Activated naive CD4-positive, alpha-beta T cell treated with anti-CD3 and anti-CD28 coated beads, Interleukin-2, amount 10 ng/mL, durations not matched to agents 7 days and 5 days (primary cell): ENCODE data around the gene LDB3.
A peak's percentile ranks its signal among the peaks of the same experiment; 100 is the strongest.

Experiments used
- CTCF ChIA-PET: fragments of 350-600 bp; sonication (Branson Sonifier 250); formaldehyde crosslinking; loops from one replicate; lab custom pipeline; 2021; ENCODE audit warnings: antibody characterized with exemption; lab: Charles Lee
- DNase-seq: peaks from one replicate; pipeline ENCODE4 v3.0.0-alpha.2; 2020
- H3K27ac Mint-ChIP-seq: one replicate; pipeline ENCODE4 v1.8.0; 2021; ENCODE audit warnings: mild to moderate bottlenecking, moderate library complexity, mixed read lengths
- H3K27me3 Mint-ChIP-seq: one replicate; pipeline ENCODE4 v1.8.0; 2021; ENCODE audit warnings: mild to moderate bottlenecking, mixed read lengths
- H3K36me3 Mint-ChIP-seq: one replicate; pipeline ENCODE4 v1.8.0; 2021; ENCODE audit warnings: mixed read lengths
- H3K4me1 Mint-ChIP-seq: one replicate; pipeline ENCODE4 v1.8.0; 2021; ENCODE audit warnings: mixed read lengths
- H3K4me3 Mint-ChIP-seq: one replicate; pipeline ENCODE4 v1.8.0; 2021; ENCODE audit warnings: mild to moderate bottlenecking, moderate library complexity, mixed read lengths
- H3K9me3 Mint-ChIP-seq: one replicate; pipeline ENCODE4 v1.8.0; 2021; ENCODE audit warnings: mixed read lengths

LDB3 gene

GRCh38 chr10:86707505-86707904 lies 39.2 kb downstream of the LDB3 start:
- no peaks in the 10 kb centered on the region for H3K27me3 Mint-ChIP-seq
- H3K9me3 Mint-ChIP-seq = no peaks in the 10 kb centered on the region
- H3K27ac Mint-ChIP-seq = no peak overlapping the region
- peaks cover 16% of the 10 kb centered on the region for H3K4me1 Mint-ChIP-seq
- CTCF ChIA-PET = interaction anchor here (1.2 kb wide), 2 partner anchors 14 to 19 kb away, joined by 3 to 4 read pairs; no protein-coding TSS in a partner anchor
- DNase-seq = no peak
- peaks cover 1% of the 10 kb centered on the region for H3K36me3 Mint-ChIP-seq
- H3K4me3 Mint-ChIP-seq = no peak overlapping the region

DNA sequence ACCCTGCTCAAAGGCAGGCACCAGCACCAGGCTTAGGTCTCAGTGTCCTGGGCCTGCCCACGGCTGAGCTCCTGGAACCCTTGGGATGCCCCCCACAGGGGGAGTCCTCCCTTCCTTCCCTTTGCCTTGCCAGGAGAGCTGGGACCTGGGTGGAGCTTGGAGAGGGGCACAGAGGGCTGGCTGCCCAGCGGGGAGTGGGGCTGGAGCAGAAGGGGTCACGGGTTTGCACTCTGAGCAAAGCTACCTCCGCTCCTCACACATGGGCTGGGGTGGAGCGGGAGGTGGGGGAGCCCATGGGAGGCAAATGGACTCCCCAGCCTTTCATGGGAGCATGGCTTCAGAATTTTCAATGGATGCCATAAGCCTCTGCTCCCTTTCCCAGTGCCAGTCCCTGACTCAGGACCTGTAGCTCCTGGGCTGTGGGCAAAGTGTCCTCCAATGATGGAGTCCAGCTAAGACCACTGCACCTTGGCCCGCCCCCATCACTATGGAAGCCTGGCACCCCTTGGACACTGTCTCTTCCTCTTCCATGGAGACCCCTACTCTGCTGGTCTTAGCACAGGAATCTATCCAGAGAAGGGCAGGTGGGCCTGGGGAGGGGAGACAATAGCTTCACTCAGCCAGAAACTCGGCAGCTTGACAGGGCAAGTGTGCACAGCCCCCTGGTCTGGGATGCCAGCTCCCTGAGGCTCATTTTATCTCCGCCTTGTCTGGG lies 39.9 kb downstream of the LDB3 start:
- peaks cover 1% of the 10 kb centered on the region for H3K36me3 Mint-ChIP-seq
- no peak overlapping the region for H3K27ac Mint-ChIP-seq
- no peak overlapping the region for H3K4me3 Mint-ChIP-seq
- CTCF ChIA-PET = interaction anchor here (1.2 kb wide), 1 partner anchor 15 kb away, joined by 3 read pairs; no protein-coding TSS in a partner anchor
- DNase-seq = no peak
- H3K27me3 Mint-ChIP-seq = no peaks in the 10 kb centered on the region
- no peaks in the 10 kb centered on the region for H3K9me3 Mint-ChIP-seq
- peaks cover 16% of the 10 kb centered on the region for H3K4me1 Mint-ChIP-seq

DNA sequence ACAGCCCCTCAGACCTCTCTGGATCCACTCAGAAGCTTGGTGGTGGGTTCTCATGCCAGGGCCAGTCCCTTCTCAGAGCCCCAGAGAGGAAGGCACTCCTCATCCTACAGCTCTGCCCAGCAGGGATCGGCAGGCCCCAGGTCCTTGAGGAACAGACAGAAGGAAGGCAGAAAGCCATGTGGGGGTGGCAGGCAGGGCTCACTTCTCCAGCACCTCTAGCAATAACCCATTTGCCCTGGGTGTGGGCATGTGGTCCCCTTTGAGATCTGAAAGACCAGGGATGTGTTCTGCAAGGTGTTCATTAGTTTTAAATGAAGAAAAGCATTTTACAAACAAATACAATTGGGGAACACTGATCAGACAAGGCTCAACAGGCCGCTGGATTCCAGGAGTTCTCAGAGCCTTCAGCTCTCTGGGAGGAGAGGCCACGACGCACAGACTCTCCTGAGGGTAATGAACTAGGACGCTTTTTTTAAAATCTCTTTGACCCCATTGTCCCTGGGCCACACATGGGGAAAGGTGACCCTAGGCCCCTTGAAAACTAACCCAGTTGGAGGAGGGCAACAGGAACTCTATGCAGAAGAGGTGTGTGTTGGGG lies 40.6 kb downstream of the LDB3 start:
- Mint-ChIP-seq H3K4me3 (no peak overlapping the region), H3K36me3 (peaks cover 1% of the 10 kb centered on the region), H3K4me1 (peaks cover 16% of the 10 kb centered on the region), H3K27me3 (no peaks in the 10 kb centered on the region), H3K27ac (no peak overlapping the region), H3K9me3 (no peaks in the 10 kb centered on the region)
- CTCF ChIA-PET = no interaction called here
- DNase-seq = no peak

DNA sequence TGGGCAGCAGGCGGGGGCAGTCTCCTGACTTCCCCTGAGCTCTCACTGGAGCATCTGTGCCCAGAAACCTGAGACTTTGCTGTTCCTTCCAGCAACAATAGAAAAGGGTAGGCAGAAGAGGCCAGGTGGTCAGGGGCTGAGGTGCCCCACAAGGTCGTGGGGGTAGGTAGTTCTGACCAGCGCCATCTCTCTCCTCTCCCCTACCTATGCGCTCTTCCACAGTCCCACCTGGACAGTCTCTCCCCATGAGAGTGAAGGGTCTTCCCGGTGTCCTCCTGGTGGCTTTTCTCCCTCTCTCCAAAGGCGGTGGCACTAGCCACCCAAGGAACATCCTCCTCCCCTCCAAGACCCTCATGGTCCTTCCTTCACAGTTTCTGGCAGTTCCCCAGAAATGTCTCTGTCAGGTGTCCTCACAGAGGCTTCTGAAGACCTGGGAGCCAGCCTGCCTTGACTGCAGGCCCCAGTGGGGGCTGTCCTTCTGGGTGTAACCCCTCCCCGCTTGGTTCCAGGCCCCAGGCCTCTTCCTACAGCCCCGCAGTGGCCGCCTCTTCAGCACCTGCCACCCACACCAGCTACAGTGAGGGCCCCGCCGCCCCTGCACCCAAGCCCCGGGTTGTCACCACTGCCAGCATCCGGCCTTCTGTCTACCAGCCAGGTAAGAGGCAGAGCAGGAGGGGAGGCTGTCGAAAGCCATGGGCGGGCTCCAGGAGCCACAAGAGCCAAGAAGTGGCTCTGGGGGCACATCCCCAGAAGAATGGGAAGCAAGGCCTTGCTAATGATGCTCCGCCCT lies 41.3 kb downstream of the LDB3 start:
- DNase-seq = no peak
- CTCF ChIA-PET = interaction anchor here (1.1 kb wide), 1 partner anchor 26 kb away, joined by 3 read pairs; no protein-coding TSS in a partner anchor
- Mint-ChIP-seq H3K4me1 (peaks cover 16% of the 10 kb centered on the region), H3K36me3 (peaks cover 1% of the 10 kb centered on the region), H3K27ac (peak overlapping the region; percentile 11), H3K4me3 (peak overlapping the region; percentile 22), H3K27me3 (no peaks in the 10 kb centered on the region), H3K9me3 (no peaks in the 10 kb centered on the region)

GRCh38 chr10:86710987-86711512 lies 42.7 kb downstream of the LDB3 start:
- CTCF ChIA-PET = interaction anchor here (1.0 to 1.4 kb wide), 2 partner anchors 42 to 187 kb away, joined by 4 to 5 read pairs; no protein-coding TSS in a partner anchor
- Mint-ChIP-seq H3K4me1 (peaks cover 16% of the 10 kb centered on the region), H3K27ac (peak overlapping the region; percentile 91), H3K36me3 (peaks cover 1% of the 10 kb centered on the region), H3K4me3 (peak overlapping the region; percentile 81), H3K9me3 (no peaks in the 10 kb centered on the region), H3K27me3 (peaks cover 4% of the 10 kb centered on the region)
- DNase-seq = peak; percentile 89

DNA sequence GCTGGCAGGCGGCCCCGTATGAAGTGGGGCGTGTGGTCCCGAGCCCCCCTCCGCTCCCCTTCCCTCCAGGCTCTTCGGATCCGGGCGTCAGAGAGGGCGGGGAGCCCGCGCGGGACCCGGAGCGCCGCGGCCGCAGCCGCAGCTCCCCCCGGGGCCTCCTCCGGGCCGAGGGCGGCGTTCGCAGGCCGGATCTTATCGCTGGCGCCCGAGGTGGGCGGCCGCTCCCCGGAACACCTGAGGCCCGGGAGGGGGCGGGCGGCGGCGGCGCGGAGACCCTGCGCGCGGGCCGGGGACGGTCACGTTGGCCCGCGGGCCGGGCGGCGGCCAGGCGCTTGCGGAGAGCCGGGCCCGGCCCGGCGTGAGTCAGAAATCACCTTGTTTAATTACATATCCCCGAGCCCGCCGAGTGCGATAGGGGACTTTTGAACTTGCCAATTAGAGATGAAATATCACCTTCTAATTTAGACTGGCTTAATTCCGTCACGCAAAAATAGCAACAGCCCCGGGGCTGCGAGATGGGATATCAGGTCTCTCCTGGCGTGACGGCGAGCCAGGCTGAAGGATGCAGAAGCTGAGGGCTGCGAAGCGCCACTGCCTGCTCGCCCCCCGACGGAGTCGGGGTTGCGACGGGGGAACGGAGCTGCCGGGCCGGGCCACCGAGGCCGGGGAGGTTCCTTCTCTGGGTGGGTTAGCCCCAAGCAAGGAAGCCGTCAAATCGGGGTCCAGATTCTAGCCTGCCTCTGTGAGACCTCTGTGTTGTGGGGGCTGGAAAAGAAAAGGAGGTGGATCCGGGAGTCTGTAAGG lies 43.4 kb downstream of the LDB3 start:
- peak; percentile 67 for DNase-seq

GRCh38 chr10:86712317-86712707 lies 44.0 kb downstream of the LDB3 start:
- peaks cover 16% of the 10 kb centered on the region for H3K4me1 Mint-ChIP-seq
- no peak for DNase-seq
- peak overlapping the region; percentile 84 for H3K27ac Mint-ChIP-seq
- H3K27me3 Mint-ChIP-seq = peaks cover 4% of the 10 kb centered on the region
- peak overlapping the region; percentile 76 for H3K4me3 Mint-ChIP-seq
- peaks cover 1% of the 10 kb centered on the region for H3K36me3 Mint-ChIP-seq
- CTCF ChIA-PET = no interaction called here
- no peaks in the 10 kb centered on the region for H3K9me3 Mint-ChIP-seq

More for the DNA sequence above, 43.4 kb downstream of the LDB3 start:
- Mint-ChIP-seq H3K36me3 (peaks cover 1% of the 10 kb centered on the region), H3K4me3 (peak overlapping the region; percentile 76), H3K27me3 (peaks cover 4% of the 10 kb centered on the region), H3K27ac (peak overlapping the region; percentile 84), H3K9me3 (no peaks in the 10 kb centered on the region), H3K4me1 (peaks cover 16% of the 10 kb centered on the region)
- CTCF ChIA-PET = interaction anchor here (1.0 to 1.4 kb wide), 2 partner anchors 41 to 187 kb away, joined by 4 to 5 read pairs; no protein-coding TSS in a partner anchor

GRCh38 chr10:86715156-86715795 lies 47.0 kb downstream of the LDB3 start:
- Mint-ChIP-seq H3K9me3 (no peaks in the 10 kb centered on the region), H3K4me3 (no peak overlapping the region), H3K4me1 (peaks cover 14% of the 10 kb centered on the region), H3K27me3 (peaks cover 15% of the 10 kb centered on the region), H3K36me3 (no peaks in the 10 kb centered on the region), H3K27ac (no peak overlapping the region)
- CTCF ChIA-PET = interaction anchor here (1.1 kb wide), 1 partner anchor 165 kb away, joined by 4 read pairs; no protein-coding TSS in a partner anchor
- DNase-seq = peak; percentile 15

DNA sequence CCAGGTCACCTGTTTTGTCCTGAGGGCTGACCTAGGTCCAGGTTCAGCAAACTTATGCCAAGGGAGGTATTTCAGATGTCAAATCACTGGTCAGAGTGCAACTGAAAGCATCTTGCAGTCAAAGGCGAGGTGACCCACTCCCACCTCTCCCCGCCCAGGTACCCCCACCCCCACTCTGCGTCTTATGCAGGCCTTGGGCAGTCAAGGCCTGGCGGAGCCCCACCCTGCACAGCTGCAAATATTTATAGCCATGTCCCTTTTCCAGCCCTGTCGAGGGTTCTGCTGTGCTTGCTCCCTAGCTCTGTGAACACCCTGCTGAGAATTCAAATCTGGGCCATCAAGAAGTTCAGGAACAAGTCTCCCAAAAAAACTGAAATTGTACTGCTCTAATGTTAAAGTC lies 47.5 kb downstream of the LDB3 start:
- H3K4me1 Mint-ChIP-seq = peaks cover 9% of the 10 kb centered on the region
- H3K27ac Mint-ChIP-seq = no peak overlapping the region
- H3K9me3 Mint-ChIP-seq = no peaks in the 10 kb centered on the region
- peak; percentile 11 for DNase-seq
- no peak overlapping the region for H3K4me3 Mint-ChIP-seq
- CTCF ChIA-PET = interaction anchor here (1.1 kb wide), 1 partner anchor 164 kb away, joined by 4 read pairs; no protein-coding TSS in a partner anchor
- no peaks in the 10 kb centered on the region for H3K36me3 Mint-ChIP-seq
- peaks cover 16% of the 10 kb centered on the region for H3K27me3 Mint-ChIP-seq

GRCh38 chr10:86716466-86716865 lies 48.2 kb downstream of the LDB3 start:
- DNase-seq = peak; percentile 14
- no peak overlapping the region for H3K4me3 Mint-ChIP-seq
- no peaks in the 10 kb centered on the region for H3K9me3 Mint-ChIP-seq
- no peak overlapping the region for H3K27ac Mint-ChIP-seq
- CTCF ChIA-PET = no interaction called here
- H3K4me1 Mint-ChIP-seq = peaks cover 7% of the 10 kb centered on the region
- peaks cover 20% of the 10 kb centered on the region for H3K27me3 Mint-ChIP-seq
- H3K36me3 Mint-ChIP-seq = no peaks in the 10 kb centered on the region

DNA sequence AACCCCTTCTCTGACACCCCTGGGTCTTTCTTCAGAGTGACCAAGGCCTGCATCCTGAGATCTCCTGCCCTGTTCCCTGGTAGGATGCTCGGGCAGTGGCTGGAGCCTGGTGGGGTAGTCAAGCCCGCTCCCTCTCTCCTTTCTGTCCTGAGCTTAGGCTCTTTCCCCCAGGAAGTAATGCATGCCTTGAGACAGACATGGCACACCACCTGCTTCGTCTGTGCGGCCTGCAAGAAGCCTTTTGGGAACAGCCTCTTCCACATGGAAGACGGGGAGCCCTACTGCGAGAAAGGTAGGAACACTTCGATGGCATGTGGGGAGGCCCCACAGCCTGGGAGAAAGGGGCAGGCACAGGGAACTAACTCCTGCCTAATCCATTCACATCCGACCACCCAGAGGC lies 50.2 kb downstream of the LDB3 start:
- Mint-ChIP-seq H3K4me1 (peaks cover 11% of the 10 kb centered on the region), H3K4me3 (no peak overlapping the region), H3K27ac (no peak overlapping the region), H3K36me3 (no peaks in the 10 kb centered on the region), H3K27me3 (peaks cover 27% of the 10 kb centered on the region), H3K9me3 (no peaks in the 10 kb centered on the region)
- CTCF ChIA-PET = no interaction called here
- DNase-seq = no peak

- DNase-seq = no peak
- peaks cover 27% of the 10 kb centered on the region for H3K27me3 Mint-ChIP-seq
- CTCF ChIA-PET = no interaction called here
- no peak overlapping the region for H3K4me3 Mint-ChIP-seq
- peaks cover 12% of the 10 kb centered on the region for H3K4me1 Mint-ChIP-seq
- H3K27ac Mint-ChIP-seq = no peak overlapping the region
- no peaks in the 10 kb centered on the region for H3K36me3 Mint-ChIP-seq
- H3K9me3 Mint-ChIP-seq = no peaks in the 10 kb centered on the region
Measured at GRCh38 chr10:86721232-86721631, 52.9 kb downstream of the LDB3 start.

DNA sequence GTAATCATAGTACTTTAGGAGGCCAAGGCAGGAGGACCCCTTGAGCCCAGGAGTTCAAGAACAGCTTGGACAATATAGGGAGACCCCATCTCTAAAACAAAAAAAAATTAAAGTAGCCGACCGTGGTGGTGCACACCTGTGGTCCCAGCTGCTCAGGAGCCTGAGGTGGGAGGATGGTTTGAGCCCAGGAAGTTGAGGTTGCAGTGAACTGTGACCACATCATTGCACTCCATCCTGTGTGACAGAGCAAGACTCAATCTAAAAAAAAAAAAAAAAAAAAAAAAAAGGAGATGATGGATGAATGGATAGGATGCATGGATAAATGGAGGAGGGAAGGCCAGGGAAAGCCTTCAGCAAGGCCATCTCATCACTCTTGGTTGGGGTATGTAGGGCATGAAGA lies 54.7 kb downstream of the LDB3 start:
- Mint-ChIP-seq H3K27ac (no peak overlapping the region), H3K36me3 (no peaks in the 10 kb centered on the region), H3K4me3 (no peak overlapping the region), H3K4me1 (peaks cover 12% of the 10 kb centered on the region), H3K9me3 (no peaks in the 10 kb centered on the region), H3K27me3 (peaks cover 38% of the 10 kb centered on the region)
- peak; percentile 36 for DNase-seq
- CTCF ChIA-PET = no interaction called here
